ENCODE measurements around the gene GOLGB1. TPM values are rescaled to one million over a fixed set of nuclear protein-coding genes. Genes with fewer than 3 reads are reported as not detected.

Gene GOLGB1
- total and polyA plus RNA-seq, 2 donors from 2014 or later: 26.8 to 79.7 TPM

DNA sequence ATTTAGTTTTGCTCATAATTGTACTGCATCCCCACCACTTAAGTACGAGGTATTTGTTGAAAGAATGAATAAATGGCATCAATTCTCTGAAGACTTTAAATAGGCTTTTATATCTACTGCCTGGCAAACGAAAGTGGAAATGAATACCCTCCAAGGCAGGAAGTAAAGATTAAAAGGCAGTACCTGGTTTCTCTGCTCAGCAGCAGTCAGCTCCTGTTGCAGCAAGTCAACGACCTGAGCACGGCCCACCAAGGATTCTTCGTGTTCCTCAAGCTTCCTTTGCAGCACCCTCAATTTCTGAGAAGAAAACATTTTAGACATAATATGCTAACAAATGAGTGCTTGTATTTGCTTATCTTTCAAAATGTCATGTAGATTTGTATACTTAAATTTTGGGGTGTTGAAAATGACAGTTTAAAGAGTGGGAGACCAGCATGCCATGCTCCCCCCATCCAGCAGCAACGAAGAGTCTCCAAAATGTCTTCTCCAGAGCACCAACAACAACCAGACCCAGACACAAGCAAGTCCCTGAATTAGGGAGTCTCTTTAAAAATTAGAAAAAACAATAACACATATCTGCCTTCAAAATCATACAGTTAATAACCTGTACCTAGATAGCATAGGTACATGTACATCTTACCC, 31.2 kb downstream of the GOLGB1 start:
- TF ChIP-seq, protein P1, sequence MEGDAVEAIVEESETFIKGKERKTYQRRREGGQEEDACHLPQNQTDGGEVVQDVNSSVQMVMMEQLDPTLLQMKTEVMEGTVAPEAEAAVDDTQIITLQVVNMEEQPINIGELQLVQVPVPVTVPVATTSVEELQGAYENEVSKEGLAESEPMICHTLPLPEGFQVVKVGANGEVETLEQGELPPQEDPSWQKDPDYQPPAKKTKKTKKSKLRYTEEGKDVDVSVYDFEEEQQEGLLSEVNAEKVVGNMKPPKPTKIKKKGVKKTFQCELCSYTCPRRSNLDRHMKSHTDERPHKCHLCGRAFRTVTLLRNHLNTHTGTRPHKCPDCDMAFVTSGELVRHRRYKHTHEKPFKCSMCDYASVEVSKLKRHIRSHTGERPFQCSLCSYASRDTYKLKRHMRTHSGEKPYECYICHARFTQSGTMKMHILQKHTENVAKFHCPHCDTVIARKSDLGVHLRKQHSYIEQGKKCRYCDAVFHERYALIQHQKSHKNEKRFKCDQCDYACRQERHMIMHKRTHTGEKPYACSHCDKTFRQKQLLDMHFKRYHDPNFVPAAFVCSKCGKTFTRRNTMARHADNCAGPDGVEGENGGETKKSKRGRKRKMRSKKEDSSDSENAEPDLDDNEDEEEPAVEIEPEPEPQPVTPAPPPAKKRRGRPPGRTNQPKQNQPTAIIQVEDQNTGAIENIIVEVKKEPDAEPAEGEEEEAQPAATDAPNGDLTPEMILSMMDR (IDR thresholded peaks at IDR 0.05; ENCODE audit: borderline replicate concordance, extremely low read depth, insufficient read depth): no peak
- DNase-seq (no peak), FAIRE-seq (no peak)
- Histone ChIP-seq H3K9ac (ENCODE audit: low read length in 3 of 3) (no peak overlapping the region), H3K36me3 (ENCODE audit: control insufficient read depth in 2 of 3, insufficient read depth in 3 of 3, low read length in 3 of 3) (peaks cover 9 to 45% (median 35%) of the 10 kb centered on the region in 3 donors), H3K9me3 (ENCODE audit: control insufficient read depth in 2 of 3, insufficient read depth in 1 of 3, low read length in 3 of 3) (no peaks in the 10 kb centered on the region), H3K4me3 (ENCODE audit: low read length in 3 of 3) (no peak overlapping the region), H3K27ac (ENCODE audit: low read depth in 2 of 2, low read length in 2 of 2) (no peak overlapping the region), H3K4me1 (ENCODE audit: control insufficient read depth in 2 of 3, insufficient read depth in 2 of 3, low read depth in 1 of 3, low read length in 3 of 3) (no peaks in the 10 kb centered on the region), H3K27me3 (ENCODE audit: control insufficient read depth, insufficient read depth, low read length) (no peaks in the 10 kb centered on the region)
- intact Hi-C loops (cut with DNase I): no loop called here

DNA sequence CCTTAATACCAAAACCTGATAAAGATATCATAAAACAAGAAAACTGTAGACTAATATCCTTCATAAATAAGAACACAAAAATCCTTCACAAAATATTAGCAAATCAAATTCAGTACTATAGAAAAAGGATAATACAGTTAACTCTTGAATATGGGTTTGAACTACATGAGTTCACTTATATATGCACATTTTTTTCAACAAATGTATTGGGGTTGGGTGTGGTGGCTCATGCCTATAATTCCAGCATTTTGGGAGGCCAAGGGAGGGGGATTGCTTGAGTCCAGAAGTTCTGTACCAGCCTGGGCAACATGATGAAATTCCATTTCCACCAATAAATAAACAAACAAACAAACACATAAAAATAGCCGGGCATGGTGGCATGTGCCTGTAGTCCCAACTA, 39.2 kb downstream of the GOLGB1 start:
- Histone ChIP-seq H3K27me3 (ENCODE audit: control insufficient read depth, insufficient read depth, low read length) (no peaks in the 10 kb centered on the region), H3K27ac (ENCODE audit: low read depth in 2 of 2, low read length in 2 of 2) (no peak overlapping the region), H3K36me3 (ENCODE audit: control insufficient read depth in 2 of 3, insufficient read depth in 3 of 3, low read length in 3 of 3) (peaks cover 4 to 7% (median 6%) of the 10 kb centered on the region in 3 donors), H3K4me3 (ENCODE audit: low read length in 3 of 3) (no peak overlapping the region), H3K9ac (ENCODE audit: low read length in 3 of 3) (no peak overlapping the region), H3K4me1 (ENCODE audit: control insufficient read depth in 2 of 3, insufficient read depth in 2 of 3, low read depth in 1 of 3, low read length in 3 of 3) (no peaks in the 10 kb centered on the region), H3K9me3 (ENCODE audit: control insufficient read depth in 2 of 3, insufficient read depth in 1 of 3, low read length in 3 of 3) (no peaks in the 10 kb centered on the region)
- DNase-seq (no peak), FAIRE-seq (no peak)
- TF ChIP-seq, protein P1 (IDR thresholded peaks at IDR 0.05; ENCODE audit: borderline replicate concordance, extremely low read depth, insufficient read depth): no peak
- intact Hi-C loops (cut with DNase I): no loop called here

DNA sequence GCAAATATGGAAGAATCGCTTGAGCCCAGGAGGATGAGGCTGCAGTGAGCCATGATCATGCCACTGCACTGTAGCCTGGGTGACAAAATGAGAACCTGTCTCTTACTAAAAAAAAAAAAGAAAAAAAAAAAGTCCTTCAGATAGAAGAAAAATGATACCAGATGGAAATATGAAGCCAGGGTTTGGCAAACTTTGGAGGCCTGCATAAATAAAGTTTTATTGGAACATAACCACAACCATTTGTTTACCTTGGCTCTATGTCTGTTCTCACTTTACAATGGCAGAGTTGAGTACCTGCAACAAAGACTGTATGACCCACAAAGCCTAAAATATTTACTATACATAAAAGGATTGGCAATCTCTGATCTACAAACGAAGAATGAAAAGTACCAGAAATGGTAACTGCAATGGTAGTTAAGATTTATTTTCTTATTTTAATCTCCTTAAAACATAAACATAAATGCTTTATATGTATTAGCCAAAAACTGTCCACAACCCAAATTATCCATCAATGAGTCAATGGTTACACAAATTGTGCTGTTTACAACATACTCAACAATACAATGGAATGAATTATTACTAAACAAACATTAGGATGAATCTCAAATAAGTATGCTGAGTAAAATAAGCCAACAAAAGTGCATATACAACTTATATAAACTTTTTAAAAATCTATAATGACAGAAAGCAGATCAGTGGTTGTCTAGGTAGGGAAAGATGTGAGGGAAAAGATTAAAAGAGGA, 41.8 kb downstream of the GOLGB1 start:
- Histone ChIP-seq H3K9me3 (ENCODE audit: control insufficient read depth in 2 of 3, insufficient read depth in 1 of 3, low read length in 3 of 3) (no peaks in the 10 kb centered on the region), H3K27ac (ENCODE audit: low read depth in 2 of 2, low read length in 2 of 2) (no peak overlapping the region), H3K27me3 (ENCODE audit: control insufficient read depth, insufficient read depth, low read length) (no peaks in the 10 kb centered on the region), H3K36me3 (ENCODE audit: control insufficient read depth in 2 of 3, insufficient read depth in 3 of 3, low read length in 3 of 3) (peaks cover 0 to 6% (median 4%) of the 10 kb centered on the region in 3 donors), H3K4me1 (ENCODE audit: control insufficient read depth in 2 of 3, insufficient read depth in 2 of 3, low read depth in 1 of 3, low read length in 3 of 3) (no peaks in the 10 kb centered on the region), H3K4me3 (ENCODE audit: low read length in 3 of 3) (no peak overlapping the region), H3K9ac (ENCODE audit: low read length in 3 of 3) (no peak overlapping the region)
- DNase-seq: no peak
- intact Hi-C loops (cut with DNase I): no loop called here
- no peak for FAIRE-seq
- TF ChIP-seq, protein P1 (IDR thresholded peaks at IDR 0.05; ENCODE audit: borderline replicate concordance, extremely low read depth, insufficient read depth): no peak

Measured in kidney (tissue), 14 donors.